Raji (cell line): ENCODE data around the gene DSC3.

Experiments used
- POLR2A ChIP-seq: IDR thresholded peaks from 2 replicates; pipeline ENCODE4 v1.6.1; 2011; ENCODE audit warnings: low read depth, low read length, control low read depth; ENCODE audit not compliant: insufficient read depth

Gene DSC3

GRCh38 chr18:31049189-31049588, 6.6 kb upstream of the DSC3 start:
- no peak for TF ChIP-seq POLR2A

- no peak for TF ChIP-seq POLR2A
These were observed 5.7 kb upstream of the DSC3 start for GRCh38 chr18:31048216-31048615.

DNA sequence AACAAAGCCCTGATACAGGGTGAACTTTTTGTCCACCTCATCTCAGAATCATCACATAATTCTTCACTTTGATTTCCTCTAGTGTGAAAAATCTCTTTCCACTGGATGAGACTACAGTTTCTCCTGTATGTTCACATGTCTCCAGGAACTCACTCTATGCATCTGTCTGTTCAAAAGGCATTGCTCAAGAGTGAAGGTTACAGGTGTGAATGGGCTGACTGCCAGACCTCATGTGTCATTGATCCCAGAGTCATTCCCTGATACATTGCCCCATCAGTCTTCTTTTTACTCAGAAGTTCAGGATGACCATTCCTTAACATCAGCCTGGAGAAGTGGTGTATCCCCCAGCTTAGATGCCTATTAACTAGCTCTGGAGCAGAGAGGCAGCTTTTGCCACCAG, 4.4 kb upstream of the DSC3 start:
- TF ChIP-seq POLR2A: no peak

GRCh38 chr18:31045599-31045998, 3.1 kb upstream of the DSC3 start:
- no peak for TF ChIP-seq POLR2A

DNA sequence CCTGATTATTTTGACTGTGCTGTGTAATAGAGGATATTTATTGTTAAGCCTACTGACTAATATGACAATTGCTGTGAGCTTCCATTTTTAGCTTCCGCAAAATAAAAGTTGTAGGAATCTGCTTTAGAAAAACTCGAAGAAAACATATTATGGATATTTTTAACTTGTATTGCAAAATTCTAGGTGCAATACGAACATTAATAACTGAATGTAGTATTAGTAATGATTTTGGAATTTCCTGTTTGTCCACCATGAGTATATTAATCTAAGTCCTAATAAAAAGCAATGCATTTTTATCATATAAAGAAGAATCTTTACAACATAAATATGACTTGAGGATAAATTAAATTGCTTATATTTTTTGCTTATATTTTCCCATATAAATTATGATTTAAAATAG, 2.4 kb upstream of the DSC3 start:
- TF ChIP-seq POLR2A: no peak

- no peak for TF ChIP-seq POLR2A
These were observed 1.2 kb upstream of the DSC3 start for GRCh38 chr18:31043709-31044108.

GRCh38 chr18:31042084-31042405, 497 bp downstream of the DSC3 start:
- TF ChIP-seq POLR2A: no peak

DNA sequence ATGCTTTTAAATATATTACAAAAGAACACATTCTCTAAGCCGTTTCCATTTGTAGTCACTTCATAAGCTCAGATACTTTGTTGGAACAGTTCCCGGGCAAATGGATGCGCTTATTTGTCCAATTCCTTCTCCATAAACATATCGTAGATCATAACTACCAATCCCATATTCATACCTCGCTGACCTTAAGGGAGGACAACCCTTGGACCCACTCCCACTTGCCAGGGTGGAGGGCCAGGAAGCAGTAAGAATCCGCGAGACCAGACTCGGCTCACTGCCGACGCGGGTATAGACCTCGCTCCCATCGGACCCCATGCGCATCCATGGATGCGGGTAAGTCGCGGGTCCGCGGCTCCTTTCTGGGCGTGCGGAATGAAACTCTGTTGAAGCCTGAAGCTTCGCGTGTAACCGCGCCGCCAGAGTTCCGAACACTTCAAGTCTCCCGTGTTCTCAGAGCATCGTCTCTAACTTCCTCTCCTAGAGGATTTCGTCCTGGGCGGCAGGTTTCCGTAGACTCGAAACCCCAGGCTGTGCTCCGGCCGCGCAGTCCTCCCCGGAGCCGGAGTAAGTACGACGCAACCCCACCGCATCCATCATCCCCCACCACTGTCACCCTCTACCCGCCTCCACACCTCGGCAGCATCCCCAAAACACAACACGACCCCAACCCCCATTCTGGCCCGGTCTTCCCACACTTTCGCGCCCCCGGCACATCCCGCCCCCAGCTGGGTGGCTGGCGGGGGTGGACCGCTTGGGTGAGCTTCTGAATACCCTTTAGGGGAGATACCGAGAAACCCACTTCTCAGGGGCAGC, 1.1 kb downstream of the DSC3 start:
- no peak for TF ChIP-seq POLR2A

- TF ChIP-seq POLR2A: no peak
These were observed 1.8 kb downstream of the DSC3 start for GRCh38 chr18:31040686-31041270.

DNA sequence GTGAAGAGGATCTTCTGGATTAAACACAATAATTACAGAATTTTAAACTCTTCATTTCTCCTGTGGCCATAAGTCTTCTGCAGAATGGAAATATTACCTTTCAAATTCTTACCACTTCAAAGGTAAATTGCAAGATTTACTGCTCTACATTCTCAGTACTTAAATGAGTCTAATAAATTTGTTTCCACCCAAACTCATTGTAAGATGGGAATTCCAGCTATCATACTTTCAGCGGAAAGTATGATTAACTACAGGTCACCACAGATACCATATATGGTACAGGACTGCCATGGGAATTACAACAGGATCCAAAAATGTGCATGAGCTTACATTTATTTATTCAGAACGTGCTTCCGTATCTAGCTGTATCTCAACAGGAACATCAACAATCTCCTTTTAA, 3.1 kb downstream of the DSC3 start:
- TF ChIP-seq POLR2A: no peak

GRCh38 chr18:31034541-31034940, 8.0 kb downstream of the DSC3 start:
- TF ChIP-seq POLR2A: no peak

- no peak for TF ChIP-seq POLR2A
These were observed 11.8 kb downstream of the DSC3 start for GRCh38 chr18:31030574-31031278.

GRCh38 chr18:31015715-31016434, 26.7 kb downstream of the DSC3 start:
- no peak for TF ChIP-seq POLR2A

GRCh38 chr18:31010601-31011000, 31.9 kb downstream of the DSC3 start:
- no peak for TF ChIP-seq POLR2A

DNA sequence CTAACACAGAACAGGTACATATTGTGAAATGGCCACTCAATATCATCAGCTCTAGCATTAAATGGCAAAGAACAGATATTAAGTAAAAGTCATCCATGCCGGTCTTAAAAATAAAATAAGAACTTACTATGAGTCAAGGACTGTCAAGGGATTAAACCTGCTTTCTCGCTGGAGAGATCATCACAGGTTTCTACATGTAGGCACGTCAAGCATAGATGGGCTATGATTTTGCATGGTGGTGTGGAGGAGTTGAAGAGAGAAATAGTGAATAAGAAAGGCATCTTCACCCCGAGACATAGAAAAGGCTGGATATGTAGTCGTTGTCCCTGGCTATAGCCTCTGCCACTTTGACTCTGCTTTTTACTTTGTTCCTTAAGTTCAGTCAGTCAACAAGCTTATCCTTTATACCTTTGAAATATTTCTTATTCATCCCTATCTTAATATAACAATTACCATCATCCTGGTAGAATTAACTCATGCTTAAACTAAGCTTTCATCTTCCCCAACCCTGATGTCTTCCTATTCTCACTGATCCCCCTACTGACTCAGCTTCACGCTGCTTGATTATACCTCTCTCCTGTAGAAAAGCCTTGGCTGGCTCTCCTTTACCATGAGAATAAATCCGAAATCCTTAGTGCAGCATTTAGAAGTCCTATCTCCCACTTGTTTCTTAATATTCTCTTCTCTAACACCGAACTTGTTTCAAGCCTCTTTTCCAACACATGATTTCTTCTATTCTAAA, 42.5 kb downstream of the DSC3 start:
- TF ChIP-seq POLR2A: no peak
